ENCODE data around the gene CELF1. TPM values are rescaled to one million over a fixed set of nuclear protein-coding genes. Genes with fewer than 3 reads are reported as not detected.

CELF1 gene
- total and polyA plus RNA-seq, 2 of the 13 experiments (the other 11 are each of a cell fraction or from before 2014, with no cell fraction given) = 69.0 to 80.1 TPM

- TF ChIP-seq FOXM1 (CRISPR knock-in tag; IDR thresholded peaks at IDR 0.05) (no peak), TFAP4 (IDR thresholded peaks at IDR 0.05; ENCODE audit: borderline replicate concordance, low read depth) (peak; percentile 64; the same call in 1 of the 2 replicates), KMT2A (CRISPR knock-in tag; IDR thresholded peaks at IDR 0.05) (no peak), ZNF383 (CRISPR knock-in tag; IDR thresholded peaks at IDR 0.05; ENCODE audit: borderline replicate concordance) (no peak), ZNF652 (CRISPR knock-in tag; IDR thresholded peaks at IDR 0.05; ENCODE audit: borderline replicate concordance, low read depth) (peak; percentile 83), ARNT2 (CRISPR knock-in tag; IDR thresholded peaks at IDR 0.05; ENCODE audit: low read depth) (no peak)
Observed at GRCh38 chr11:47523490-47524225, 29.3 kb downstream of the CELF1 start (continued).

DNA sequence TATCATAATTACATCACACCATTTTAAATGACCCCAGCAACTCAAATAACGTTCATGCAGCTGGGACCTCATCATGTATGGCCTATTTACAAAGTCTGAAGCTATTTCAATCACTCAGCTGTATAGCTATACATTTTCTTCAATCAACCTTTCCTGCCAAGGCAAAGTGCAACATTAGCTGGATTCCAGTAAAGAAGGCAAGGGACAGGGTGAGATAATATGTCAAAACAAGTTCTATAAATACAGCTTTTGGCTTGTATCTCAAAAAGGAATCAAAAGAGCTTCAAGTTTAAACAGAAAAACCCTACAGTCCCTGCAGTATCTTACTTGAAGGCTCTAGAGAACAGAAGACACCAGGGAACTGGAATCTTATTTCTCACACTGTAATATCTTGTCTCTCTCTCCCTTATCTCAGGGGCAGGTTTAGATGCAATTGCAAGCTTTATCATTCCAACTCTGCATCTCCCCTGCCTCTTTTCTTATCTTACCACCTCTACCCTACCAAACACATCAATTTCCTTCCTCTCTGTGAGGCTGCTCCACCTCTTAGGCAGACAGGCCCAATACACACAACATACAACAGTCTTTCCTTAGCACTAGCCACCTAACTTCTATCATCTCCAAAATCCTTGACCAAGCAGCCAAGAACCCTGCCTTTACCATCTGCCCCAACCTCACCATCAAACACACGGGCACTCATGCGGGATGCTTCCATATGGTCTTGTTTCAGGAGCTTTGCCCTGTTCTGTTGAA lies 34.5 kb downstream of the CELF1 start:
- in situ Hi-C loops (cut with HindIII; ENCODE audit: extremely low pct_ligation_motif_present, low pct_unique_long_range_greater_than_20kb) = no loop called here
- Histone ChIP-seq H3K9ac (ENCODE audit: insufficient read depth, low read depth, low read length) (no peak overlapping the region), H3K27ac (ENCODE audit: extremely low read length, insufficient read depth, low read length) (peak overlapping the region; percentile 2), H3K4me2 (ENCODE audit: low read depth, low read length) (no peak overlapping the region), H3K9me3 (ENCODE audit: low read length) (no peaks in the 10 kb centered on the region), H4K20me1 (ENCODE audit: insufficient read depth, low read length) (peaks cover 64% of the 10 kb centered on the region), H3K27me3 (ENCODE audit: control insufficient read depth in 1 of 2, insufficient read depth in 2 of 2, low read length in 2 of 2) (no peaks in the 10 kb centered on the region), H3K36me3 (replicated peaks in 1 of 2; ENCODE audit: control insufficient read depth in 1 of 2, insufficient read depth in 2 of 2, low read length in 2 of 2) (0 out of 5 replicates have a peak, but pooled peaks cover 0 to 5% of the 10 kb centered on the region in 2 experiments), H3K4me3 (replicated peaks in 1 of 3; ENCODE audit: insufficient read depth in 1 of 3, low read depth in 2 of 3, low read length in 3 of 3) (no peak overlapping the region), H3K79me2 (ENCODE audit: insufficient read depth, low read length) (peaks cover 87% of the 10 kb centered on the region), H2AFZ (ENCODE audit: low read length) (no peak overlapping the region), H3K4me1 (ENCODE audit: insufficient read depth, low read length) (peaks cover 56% of the 10 kb centered on the region)
- peak; percentile 37 for ATAC-seq
- TSS peak; percentile 13 for BruUV-seq (replicated peaks)
- TF ChIP-seq, protein P1, sequence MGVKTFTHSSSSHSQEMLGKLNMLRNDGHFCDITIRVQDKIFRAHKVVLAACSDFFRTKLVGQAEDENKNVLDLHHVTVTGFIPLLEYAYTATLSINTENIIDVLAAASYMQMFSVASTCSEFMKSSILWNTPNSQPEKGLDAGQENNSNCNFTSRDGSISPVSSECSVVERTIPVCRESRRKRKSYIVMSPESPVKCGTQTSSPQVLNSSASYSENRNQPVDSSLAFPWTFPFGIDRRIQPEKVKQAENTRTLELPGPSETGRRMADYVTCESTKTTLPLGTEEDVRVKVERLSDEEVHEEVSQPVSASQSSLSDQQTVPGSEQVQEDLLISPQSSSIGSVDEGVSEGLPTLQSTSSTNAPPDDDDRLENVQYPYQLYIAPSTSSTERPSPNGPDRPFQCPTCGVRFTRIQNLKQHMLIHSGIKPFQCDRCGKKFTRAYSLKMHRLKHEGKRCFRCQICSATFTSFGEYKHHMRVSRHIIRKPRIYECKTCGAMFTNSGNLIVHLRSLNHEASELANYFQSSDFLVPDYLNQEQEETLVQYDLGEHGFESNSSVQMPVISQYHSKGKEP (CRISPR knock-in tag; IDR thresholded peaks at IDR 0.05) = no peak
- TF ChIP-seq RBM22 (optimal IDR thresholded peaks at IDR 0.05; ENCODE audit: low read length) (peak; percentile 39), NBN (conservative IDR thresholded peaks at IDR 0.05) (no peak), CBX1 (IDR thresholded peaks at IDR 0.05; ENCODE audit: low read depth) (no peak), ZNF460 (CRISPR knock-in tag; IDR thresholded peaks at IDR 0.05; ENCODE audit: borderline replicate concordance) (no peak)
- CTCF ChIA-PET (ENCODE audit: low intra/inter-chr PET ratio, low total read pairs) = no interaction called here
- no peak for FAIRE-seq
- POLR2A ChIA-PET = no interaction called here
- WGBS (ENCODE audit: low lambda C conversion rate) = 74% methylated on average over 3 of the region's 3 CpGs
- intact Hi-C loops (cut with micrococcal nuclease; ENCODE audit: unreplicated experiment) = no loop called here
- DNase-seq (ENCODE audit: low spot score) = no peak
